ENCODE results near the gene PKD2L1.

PKD2L1 gene

GRCh38 chr10:100348389-100348927, 18.4 kb upstream of the PKD2L1 start:
- TF ChIP-seq CEBPB (IDR thresholded peaks at IDR 0.05) (0 out of 2 replicates have a peak, but pooled peaks have one; percentile 21), EGR1 (IDR thresholded peaks at IDR 0.05) (no peak), NFIC (IDR thresholded peaks at IDR 0.05) (no peak), EP300 (IDR thresholded peaks at IDR 0.05; ENCODE audit: borderline replicate concordance) (no peak)

- TF ChIP-seq RAD21 (IDR thresholded peaks at IDR 0.05; ENCODE audit: low read depth) (no peak), CREB1 (IDR thresholded peaks at IDR 0.05; ENCODE audit: low read depth) (no peak), REST (IDR thresholded peaks at IDR 0.05; ENCODE audit: low read depth) (no peak), TEAD4 (IDR thresholded peaks at IDR 0.05) (no peak), TCF12 (IDR thresholded peaks at IDR 0.05; ENCODE audit: low read depth) (no peak), TAF1 (IDR thresholded peaks at IDR 0.05; ENCODE audit: low read depth) (no peak), USF1 (IDR thresholded peaks at IDR 0.05) (no peak)
Observed at GRCh38 chr10:100347568-100348195, 17.7 kb upstream of the PKD2L1 start.

GRCh38 chr10:100346765-100347567, 16.9 kb upstream of the PKD2L1 start, which contains the start of gene SCD:
TSS of gene SCD (plus strand) at chr10:100347233. CDS start at chr10:100347505, 272 bp downstream.
- 0 out of 2 replicates have a peak, but pooled peaks have one; percentile 25 for TF ChIP-seq EGR1 (IDR thresholded peaks at IDR 0.05)
- TF ChIP-seq RAD21 (IDR thresholded peaks at IDR 0.05; ENCODE audit: low read depth), result no peak
- no peak for TF ChIP-seq CEBPB (IDR thresholded peaks at IDR 0.05)
- peak; percentile 58; the same call in 1 of the 2 replicates for TF ChIP-seq TAF1 (IDR thresholded peaks at IDR 0.05; ENCODE audit: low read depth)
- no peak; the same call in none of the 2 replicates for TF ChIP-seq TEAD4 (IDR thresholded peaks at IDR 0.05)
- 0 out of 2 replicates have a peak, but pooled peaks have one; percentile 22 for TF ChIP-seq USF1 (IDR thresholded peaks at IDR 0.05)
- TF ChIP-seq YY1 (IDR thresholded peaks at IDR 0.05; ENCODE audit: low read depth), result no peak; the same call in 1 of the 2 replicates
- TF ChIP-seq TCF12 (IDR thresholded peaks at IDR 0.05; ENCODE audit: low read depth), result peak; percentile 76
- TF ChIP-seq FOXM1 (IDR thresholded peaks at IDR 0.05; ENCODE audit: borderline replicate concordance, low read depth), result peak; percentile 17; the same call in 1 of the 2 replicates
- TF ChIP-seq NFIC (IDR thresholded peaks at IDR 0.05), result peak; percentile 49; the same call in 1 of the 2 replicates
- TF ChIP-seq EP300 (IDR thresholded peaks at IDR 0.05; ENCODE audit: borderline replicate concordance), result peak; percentile 60; the same call in 1 of the 2 replicates
- peak; percentile 12; the same call in 1 of the 2 replicates for TF ChIP-seq CREB1 (IDR thresholded peaks at IDR 0.05; ENCODE audit: low read depth)
- no peak for TF ChIP-seq REST (IDR thresholded peaks at IDR 0.05; ENCODE audit: low read depth)
- peak; percentile 26 for TF ChIP-seq ZBTB7A (IDR thresholded peaks at IDR 0.05; ENCODE audit: low read depth)
- TF ChIP-seq MAX (IDR thresholded peaks at IDR 0.05), result peak; percentile 90

GRCh38 chr10:100346351-100346764, 16.3 kb upstream of the PKD2L1 start:
- peak; percentile 27; the same call in 1 of the 2 replicates for TF ChIP-seq EGR1 (IDR thresholded peaks at IDR 0.05)
- no peak; the same call in 1 of the 2 replicates for TF ChIP-seq YY1 (IDR thresholded peaks at IDR 0.05; ENCODE audit: low read depth)
- TF ChIP-seq RAD21 (IDR thresholded peaks at IDR 0.05; ENCODE audit: low read depth), result no peak
- TF ChIP-seq USF1 (IDR thresholded peaks at IDR 0.05), result peak; percentile 36; the same call in 1 of the 2 replicates
- TF ChIP-seq EP300 (IDR thresholded peaks at IDR 0.05; ENCODE audit: borderline replicate concordance), result no peak
- peak; percentile 37 for TF ChIP-seq ZBTB7A (IDR thresholded peaks at IDR 0.05; ENCODE audit: low read depth)
- no peak for TF ChIP-seq TCF12 (IDR thresholded peaks at IDR 0.05; ENCODE audit: low read depth)
- no peak for TF ChIP-seq TAF1 (IDR thresholded peaks at IDR 0.05; ENCODE audit: low read depth)
- TF ChIP-seq FOXM1 (IDR thresholded peaks at IDR 0.05; ENCODE audit: borderline replicate concordance, low read depth), result no peak
- TF ChIP-seq NFIC (IDR thresholded peaks at IDR 0.05), result no peak
- TF ChIP-seq MAX (IDR thresholded peaks at IDR 0.05), result peak; percentile 76

Measured in Ishikawa (cell line).